Breast epithelium (tissue), 4 donors: ENCODE data around the gene HAUS5. TPM values are rescaled to one million over a fixed set of nuclear protein-coding genes. Genes with fewer than 3 reads are reported as not detected.

ENCODE experiments used
- DNase-seq, 2 donors: peaks; one replicate each; pipeline ENCODE4 v3.0.0-alpha.2; 2019; ENCODE audit warnings: low spot score in 2 of 2
- H3K27ac ChIP-seq, 2 donors: fragments of 200-600 bp; sonication (generic) in 1 of 2; one replicate each; pipeline ENCODE4 v1.5.1; 2016 to 2019; ENCODE audit warnings: mild to moderate bottlenecking in 1 of 2
- H3K27me3 ChIP-seq, 2 donors: fragments of 200-600 bp; sonication (generic) in 1 of 2; one replicate each; pipeline versions ENCODE4 v1.5.1 to v1.6.0; 2017 to 2019; ENCODE audit warnings: control low read depth in 1 of 2, mild to moderate bottlenecking in 1 of 2
- H3K36me3 ChIP-seq: fragments of 200-600 bp; one replicate; pipeline ENCODE4 v1.5.1; 2019
- H3K4me1 ChIP-seq, 2 donors: fragments of 200-600 bp; sonication (generic); one replicate each; pipeline ENCODE4 v1.5.1; 2016 to 2019; ENCODE audit warnings: control low read depth in 1 of 2
- H3K4me3 ChIP-seq, 3 donors: fragments of 200-600 bp; sonication (generic); 1 replicate in 2 of 3; 2 replicates in 1 of 3; pipeline ENCODE4 v1.5.1; 2016 to 2019; ENCODE audit warnings: mild to moderate bottlenecking in 3 of 3, moderate library complexity in 2 of 3
- H3K9me3 ChIP-seq, 2 donors: fragments of 200-600 bp; sonication (generic) in 1 of 2; one replicate each; pipeline ENCODE4 v1.5.1; 2016 to 2019; ENCODE audit warnings: control low read depth in 1 of 2
- CTCF ChIP-seq, 3 donors: fragments of 450-650 bp; IDR thresholded peaks; one replicate each; pipeline ENCODE4 v1.5.1; 2016 to 2017; ENCODE audit warnings: antibody characterized with exemption in 3 of 3, mild to moderate bottlenecking in 3 of 3, moderate library complexity in 3 of 3
- POLR2A ChIP-seq: fragments of 450-650 bp; IDR thresholded peaks from one replicate; pipeline ENCODE4 v1.6.1; 2016; ENCODE audit warnings: antibody characterized with exemption, mild to moderate bottlenecking, moderate library complexity
- POLR2AphosphoS5 ChIP-seq, 3 donors: sonication (generic); formaldehyde crosslinking; IDR thresholded peaks; one replicate each; pipeline ENCODE4 v1.6.1; 2017; ENCODE audit warnings: antibody characterized with exemption in 3 of 3
- intact Hi-C: fragments of 100-400 bp; cut with DNase I; formaldehyde crosslinking; loops from one replicate; pipeline ENCODE4 v1.15.1; 2023; ENCODE audit warnings: low total_unique reads
- total RNA-seq, 3 donors: library from RNA; depleted of rRNA; stranded (reverse); fragments of >200 nt; gene quantifications; one replicate each; pipeline ENCODE4 v1.1.0, GENCODE V29; 2016

The HAUS5 gene, protein sequence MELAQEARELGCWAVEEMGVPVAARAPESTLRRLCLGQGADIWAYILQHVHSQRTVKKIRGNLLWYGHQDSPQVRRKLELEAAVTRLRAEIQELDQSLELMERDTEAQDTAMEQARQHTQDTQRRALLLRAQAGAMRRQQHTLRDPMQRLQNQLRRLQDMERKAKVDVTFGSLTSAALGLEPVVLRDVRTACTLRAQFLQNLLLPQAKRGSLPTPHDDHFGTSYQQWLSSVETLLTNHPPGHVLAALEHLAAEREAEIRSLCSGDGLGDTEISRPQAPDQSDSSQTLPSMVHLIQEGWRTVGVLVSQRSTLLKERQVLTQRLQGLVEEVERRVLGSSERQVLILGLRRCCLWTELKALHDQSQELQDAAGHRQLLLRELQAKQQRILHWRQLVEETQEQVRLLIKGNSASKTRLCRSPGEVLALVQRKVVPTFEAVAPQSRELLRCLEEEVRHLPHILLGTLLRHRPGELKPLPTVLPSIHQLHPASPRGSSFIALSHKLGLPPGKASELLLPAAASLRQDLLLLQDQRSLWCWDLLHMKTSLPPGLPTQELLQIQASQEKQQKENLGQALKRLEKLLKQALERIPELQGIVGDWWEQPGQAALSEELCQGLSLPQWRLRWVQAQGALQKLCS
- 10 to 100 TPM in 1 of 3 donors, 1 to 10 TPM in 2; 5.9 to 13.0 (median 9.5) TPM for total RNA-seq

DNA sequence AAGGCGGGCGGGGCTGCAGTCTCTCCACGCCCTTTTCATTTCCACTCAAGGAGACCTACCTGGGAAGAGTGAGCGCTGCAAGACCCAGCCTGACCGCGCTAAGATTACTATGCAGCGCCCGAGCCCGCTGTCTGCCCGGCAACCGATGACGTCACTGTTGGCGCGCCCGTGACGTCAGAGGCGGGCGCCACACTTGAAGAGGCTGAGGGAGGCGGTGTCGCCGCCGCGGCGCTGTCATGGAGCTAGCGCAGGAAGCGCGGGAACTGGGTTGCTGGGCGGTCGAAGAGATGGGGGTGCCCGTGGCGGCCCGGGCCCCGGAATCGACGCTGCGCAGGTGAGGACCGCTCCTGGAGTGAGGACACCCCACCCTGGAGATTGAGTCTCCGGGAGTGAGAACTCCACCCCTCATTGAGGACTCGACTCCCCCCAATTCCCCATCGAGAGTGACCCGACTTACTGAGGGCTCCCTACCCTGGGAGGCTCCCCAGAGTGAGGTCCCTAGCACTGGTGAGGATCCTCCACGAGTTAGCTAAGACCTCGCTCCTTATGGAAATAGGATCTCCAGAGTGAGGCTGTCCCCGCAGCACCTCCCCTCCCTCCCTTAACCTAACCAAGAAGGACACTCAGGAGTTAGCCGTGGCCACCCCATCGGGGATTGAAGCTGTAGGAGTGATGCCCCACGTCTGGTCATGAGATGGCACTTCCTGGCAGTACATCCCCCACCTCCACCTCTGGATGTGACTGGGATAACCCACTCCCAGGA lies at the start of gene HAUS5:
HAUS5 (plus strand) TSS at position 177 of the 763 bp plus-strand sequence; CDS start at position 237, 60 bp downstream.
- no peaks in the 10 kb centered on the region for H3K9me3 ChIP-seq
- H3K27ac ChIP-seq, result peak within 1 kb of the TSS; percentile 75 to 86
- intact Hi-C loops, result no loop called here

DNA sequence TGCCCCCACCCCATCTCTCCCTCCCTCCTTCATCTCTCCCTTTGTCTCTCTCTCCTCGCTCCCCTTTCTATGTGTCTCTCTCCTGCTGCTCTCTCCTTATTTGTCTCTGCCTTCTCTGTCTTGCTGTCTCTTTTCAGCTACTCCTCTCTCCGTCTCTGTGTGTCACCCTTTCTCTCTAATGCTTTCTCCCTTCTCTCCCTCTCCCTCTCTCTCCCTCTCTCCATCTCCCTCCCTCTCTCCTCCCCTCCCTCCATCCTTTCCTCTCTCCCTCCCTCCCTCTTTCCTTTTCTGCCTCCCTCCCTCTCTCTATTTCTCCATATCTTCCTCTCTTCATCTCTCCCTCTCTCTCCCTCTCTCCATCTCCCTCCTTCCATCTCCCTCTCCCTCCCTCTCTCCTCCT lies 49.8 kb upstream of the HAUS5 start:
- no peaks in the 10 kb centered on the region for H3K4me1 ChIP-seq
- H3K27ac ChIP-seq, result no peak overlapping the region
- intact Hi-C loops, result no loop called here
- DNase-seq, result no peak
- peaks cover 0 to 44% of the 10 kb centered on the region in 2 donors for H3K27me3 ChIP-seq
- H3K36me3 ChIP-seq, result no peaks in the 10 kb centered on the region
- TF ChIP-seq POLR2A (no peak), CTCF (IDR thresholded peaks at IDR 0.05) (no peak), POLR2AphosphoS5 (IDR thresholded peaks at IDR 0.05) (no peak)
- H3K9me3 ChIP-seq, result no peaks in the 10 kb centered on the region
- H3K4me3 ChIP-seq, result no peak overlapping the region

More for the DNA sequence above, at the start of gene HAUS5:
- no peaks in the 10 kb centered on the region for H3K36me3 ChIP-seq
- H3K27me3 ChIP-seq, result no peaks in the 10 kb centered on the region
- TF ChIP-seq CTCF (IDR thresholded peaks at IDR 0.05) (no peak), POLR2AphosphoS5 (IDR thresholded peaks at IDR 0.05) (peak; percentile 88 to 92 (median 88)), POLR2A (no peak)
- DNase-seq, result peak; percentile 95 to 96
- peaks cover 0 to 4% of the 10 kb centered on the region in 2 donors for H3K4me1 ChIP-seq
- peak within 1 kb of the TSS; percentile 73 to 85 (median 81) for H3K4me3 ChIP-seq

DNA sequence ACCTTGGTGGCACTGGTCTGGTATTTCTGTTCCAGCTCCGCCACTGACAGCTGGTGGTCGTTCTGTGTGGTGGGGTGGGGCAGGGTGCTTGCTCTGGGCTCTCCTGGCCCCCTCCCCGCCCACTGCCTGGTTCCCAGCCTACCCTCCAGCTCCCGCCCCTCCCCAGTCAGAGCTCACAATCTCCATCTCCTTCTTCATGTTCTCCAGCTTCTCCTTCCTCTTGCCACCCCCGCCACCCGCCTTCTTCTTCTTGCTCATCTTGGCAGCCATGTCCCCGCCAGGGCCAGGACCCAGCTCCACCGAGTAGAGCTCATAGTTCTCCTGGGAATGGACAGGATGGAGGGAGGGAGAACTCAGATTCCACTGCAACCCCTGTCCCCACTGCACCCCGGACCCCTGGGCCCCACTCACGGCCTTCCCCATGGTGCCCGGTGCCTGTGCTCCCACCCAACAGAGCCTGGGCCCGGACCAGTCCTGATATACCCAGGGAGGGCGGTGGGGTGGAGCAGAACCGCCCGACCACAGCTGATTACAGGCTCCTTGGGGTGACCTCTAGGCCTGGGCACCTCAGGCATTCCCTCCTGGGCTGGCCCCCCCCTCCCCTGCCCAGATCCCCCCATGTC lies 49.2 kb upstream of the HAUS5 start, which contains the start of gene ATP4A:
ATP4A (minus strand) TSS at position 452 of the 623 bp plus-strand sequence; CDS start at position 423, 29 bp downstream.
- no peak for TF ChIP-seq POLR2A
- no peak for TF ChIP-seq POLR2AphosphoS5 (IDR thresholded peaks at IDR 0.05)
- no peak for TF ChIP-seq CTCF (IDR thresholded peaks at IDR 0.05)
- Histone ChIP-seq H3K4me3 (no peak within 1 kb of the TSS), H3K4me1 (no peaks in the 10 kb centered on the region), H3K9me3 (no peaks in the 10 kb centered on the region), H3K36me3 (no peaks in the 10 kb centered on the region), H3K27ac (no peak within 1 kb of the TSS), H3K27me3 (peaks cover 0 to 41% of the 10 kb centered on the region in 2 donors)
- no peak for DNase-seq
- intact Hi-C loops, result no loop called here

DNA sequence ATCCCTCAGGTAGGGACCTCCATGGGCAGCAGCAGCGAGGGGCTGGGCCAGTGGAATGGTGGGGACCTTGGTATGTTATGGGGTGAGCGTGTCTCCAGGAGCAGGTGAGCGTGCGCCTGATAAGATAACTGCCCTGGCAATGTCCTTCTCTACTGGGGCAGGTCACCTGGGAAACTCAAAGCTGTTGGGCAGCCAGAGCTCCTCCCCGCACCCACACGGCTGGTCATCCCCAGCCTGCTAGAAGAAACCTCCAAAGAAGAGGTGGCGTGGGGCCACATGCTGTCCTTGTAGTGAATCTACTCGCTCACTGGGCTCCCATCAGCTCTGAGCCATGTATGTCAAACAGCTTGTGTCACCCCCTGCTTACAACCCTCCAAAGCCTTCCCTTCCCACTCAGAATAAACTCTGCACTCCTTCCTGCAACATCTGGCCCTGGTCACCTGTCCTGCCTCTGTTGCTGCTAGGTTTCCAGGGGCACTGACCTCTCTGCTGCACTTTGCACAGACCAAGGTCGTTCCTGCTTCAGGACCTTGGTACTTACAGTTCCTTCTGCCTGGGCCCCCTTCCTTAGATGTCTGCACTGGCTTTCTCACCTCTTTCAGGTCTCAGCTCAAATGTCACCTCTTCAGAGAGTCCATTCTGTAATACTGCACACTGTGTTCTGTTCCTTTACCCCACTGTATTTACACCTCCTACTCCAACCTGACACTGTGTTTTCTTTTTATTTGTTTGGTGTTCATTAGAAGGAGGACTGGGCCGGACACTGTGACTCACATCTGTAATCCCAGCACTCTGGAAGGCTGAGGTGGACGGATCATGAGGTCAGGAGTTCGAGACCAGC lies 47.3 kb upstream of the HAUS5 start:
- H3K4me3 ChIP-seq, result no peak overlapping the region
- H3K4me1 ChIP-seq, result no peaks in the 10 kb centered on the region
- no peak for DNase-seq
- H3K27me3 ChIP-seq, result peaks cover 0 to 21% of the 10 kb centered on the region in 2 donors
- intact Hi-C loops, result no loop called here
- no peak overlapping the region for H3K27ac ChIP-seq
- H3K9me3 ChIP-seq, result no peaks in the 10 kb centered on the region
- no peaks in the 10 kb centered on the region for H3K36me3 ChIP-seq
- TF ChIP-seq POLR2AphosphoS5 (IDR thresholded peaks at IDR 0.05) (no peak), CTCF (IDR thresholded peaks at IDR 0.05) (no peak)
